Ovary (tissue), 9 donors: ENCODE data around the gene TAS2R30. TPM values are rescaled to one million over a fixed set of nuclear protein-coding genes. Genes with fewer than 3 reads are reported as not detected.

Experiments
- DNase-seq, 5 donors: peaks; one replicate each; pipeline ENCODE4 v3.0.0-alpha.2; 2019 to 2020
- H3K27ac ChIP-seq, 2 donors: fragments of 200-600 bp; one replicate each; pipeline versions ENCODE4 v1.5.1 to v1.8.0; 2019 to 2022
- H3K27me3 ChIP-seq: fragments of 200-600 bp; one replicate; pipeline ENCODE4 v1.8.0; 2022
- H3K36me3 ChIP-seq: fragments of 200-600 bp; sonication (generic); one replicate; pipeline ENCODE4 v1.5.1; 2019
- H3K4me1 ChIP-seq: one replicate; pipeline ENCODE4 v1.8.1; 2013; ENCODE audit warnings: mild to moderate bottlenecking, moderate library complexity; ENCODE audit not compliant: insufficient read depth
- H3K4me3 ChIP-seq: fragments of 200-600 bp; sonication (generic); one replicate; pipeline ENCODE4 v1.5.1; 2017
- H3K9me3 ChIP-seq, 2 donors: fragments of 200-600 bp in 1 of 2; sonication (generic) in 1 of 2; one replicate each; pipeline versions ENCODE4 v1.5.1 to v1.8.1; 2013 to 2019; ENCODE audit warnings: mild to moderate bottlenecking in 1 of 2, moderate library complexity in 1 of 2
- CTCF ChIP-seq, 3 donors: fragments of 450-650 bp in 2 of 3; fragments of 200-600 bp in 1 of 3; IDR thresholded peaks; one replicate each; pipeline versions ENCODE4 v1.5.1 to v1.8.0; 2016 to 2022; ENCODE audit warnings: antibody characterized with exemption in 3 of 3, mild to moderate bottlenecking in 1 of 3
- EP300 ChIP-seq: sonication (generic); formaldehyde crosslinking; IDR thresholded peaks from one replicate; pipeline ENCODE4 v1.6.1; 2017; ENCODE audit warnings: antibody characterized with exemption
- POLR2A ChIP-seq: fragments of 450-650 bp; IDR thresholded peaks from one replicate; pipeline ENCODE4 v1.6.1; 2017; ENCODE audit warnings: antibody characterized with exemption, mild to moderate bottlenecking, moderate library complexity
- WGBS, 3 donors: extraction: QIAGEN DNeasy Blood & Tissue Kit in 1 of 3; methylation state at CpG; one replicate each; pipeline versions ENCODE4 v1.1.5 to v1.1.7; 2013 to 2017; 5-methylcytosine and 5-hydroxymethylcytosine counted together
- intact Hi-C, 4 donors: fragments of 100-400 bp; cut with DNase I; formaldehyde crosslinking; loops; one replicate each; pipeline versions ENCODE4 v1.11.0 to v1.15.1; 2022 to 2023
- polyA plus RNA-seq, 2 donors: library from polyadenylated mRNA; stranded (reverse); fragments of 200-250 nt in 1 of 2; fragments of 350-450 nt in 1 of 2; fragmentation: Illumina TruSeq in 1 of 2; extraction: RNeasy Lipid Tissue Mini Kit (QIAGEN cat#74804) in 1 of 2; gene quantifications; one replicate each; pipeline ENCODE4 v1.2.3, GENCODE V29; 2013 to 2014
- total RNA-seq, 7 donors: library from RNA; depleted of rRNA in 2 of 7; stranded (reverse); fragments of >200 nt in 2 of 7; fragmentation: NEBNext Ultra II Directional in 3 of 7; extraction: Animal tissue kit (Norgen Biotek cat#: 25700) in 3 of 7; gene quantifications; one replicate each; pipeline versions ENCODE4 v1.1.0 to v1.2.4, GENCODE V29; 2016 to 2023
- donor health status: DM: no; HTN: no; CAD: no; lungs with moderate emphysema.
- donor health status: DM: no; HTN: no; CAD: no.
- donor health status: Bipolar disorder and iron deficiency.
- donor health status: DM: yes; HTN: yes; CAD: no.
- donor health status: DM: no; HTN: no; CAD: no.
- donor health status: DM: yes; HTN: yes; CAD: no.

TAS2R30 gene
- total and polyA plus RNA-seq, 9 donors = 0.10 to 9.9 (median 3.2) TPM

- Histone ChIP-seq H3K27me3 (no peaks in the 10 kb centered on the region), H3K4me3 (no peak overlapping the region), H3K9me3 (no peaks in the 10 kb centered on the region), H3K4me1 (no peaks in the 10 kb centered on the region), H3K36me3 (no peaks in the 10 kb centered on the region), H3K27ac (no peak overlapping the region)
- TF ChIP-seq POLR2A (no peak), EP300 (no peak), CTCF (IDR thresholded peaks at IDR 0.05) (no peak)
- intact Hi-C loops = no loop called here
- 97 to 100% (median 98%) methylated on average over 1 of the region's 1 CpG for WGBS, 3 donors
- DNase-seq = no peak
Measured at GRCh38 chr12:11154400-11154925, 20.0 kb upstream of the TAS2R30 start.

GRCh38 chr12:11152725-11153124, 18.3 kb upstream of the TAS2R30 start:
- Histone ChIP-seq H3K27ac (no peak overlapping the region), H3K4me1 (no peaks in the 10 kb centered on the region), H3K36me3 (no peaks in the 10 kb centered on the region), H3K4me3 (no peak overlapping the region), H3K27me3 (no peaks in the 10 kb centered on the region), H3K9me3 (no peaks in the 10 kb centered on the region)
- no peak for TF ChIP-seq POLR2A
- no peak for TF ChIP-seq EP300
- no peak for TF ChIP-seq CTCF (IDR thresholded peaks at IDR 0.05)
- 75 to 95% (median 92%) methylated on average over 2 of the region's 2 CpGs for WGBS, 3 donors
- intact Hi-C loops = no loop called here
- DNase-seq = no peak

GRCh38 chr12:11150832-11151231, 16.4 kb upstream of the TAS2R30 start:
- H3K27ac ChIP-seq = no peak overlapping the region
- no peaks in the 10 kb centered on the region for H3K27me3 ChIP-seq
- intact Hi-C loops = no loop called here
- TF ChIP-seq POLR2A (no peak), CTCF (IDR thresholded peaks at IDR 0.05) (no peak), EP300 (no peak)
- no peaks in the 10 kb centered on the region for H3K4me1 ChIP-seq
- no peak overlapping the region for H3K4me3 ChIP-seq
- H3K9me3 ChIP-seq = no peaks in the 10 kb centered on the region
- H3K36me3 ChIP-seq = no peaks in the 10 kb centered on the region
- 79 to 88% (median 88%) methylated on average over 1 of the region's 1 CpG for WGBS, 3 donors
- DNase-seq = no peak

- no peak for TF ChIP-seq EP300
- TF ChIP-seq POLR2A = no peak
- no peak for TF ChIP-seq CTCF (IDR thresholded peaks at IDR 0.05)
- no peaks in the 10 kb centered on the region for H3K36me3 ChIP-seq
- H3K27ac ChIP-seq = no peak overlapping the region
- no peak overlapping the region for H3K4me3 ChIP-seq
- H3K9me3 ChIP-seq = no peaks in the 10 kb centered on the region
- WGBS, 3 donors = 98 to 100% (median 98%) methylated on average over 1 of the region's 1 CpG
- intact Hi-C loops = no loop called here
- DNase-seq = no peak
- H3K4me1 ChIP-seq = no peaks in the 10 kb centered on the region
- H3K27me3 ChIP-seq = no peaks in the 10 kb centered on the region
Measured at GRCh38 chr12:11147420-11147819, 13.0 kb upstream of the TAS2R30 start.
